Loucy (cell line): ENCODE results near the gene GPX6.

Source experiments
- CTCF ChIP-seq: fragments of 200-600 bp; sonication (generic); conservative IDR thresholded peaks from 2 replicates; pipeline ENCODE4 v1.5.1; 2014; ENCODE audit warnings: mild to moderate bottlenecking, antibody characterized with exemption, low read length
- EZH2phosphoT487 ChIP-seq: fragments of 200-600 bp; IDR thresholded peaks from 2 replicates; pipeline ENCODE4 v1.6.1; 2018; ENCODE audit warnings: antibody characterized with exemption, mild to moderate bottlenecking, moderate library complexity, borderline replicate concordance

- TF ChIP-seq CTCF = no peak
- no peak for TF ChIP-seq EZH2phosphoT487
These were observed 22.0 kb upstream of the GPX6 start for GRCh38 chr6:28537509-28538140.
